Tibial nerve (tissue), 4 donors: ENCODE results near the gene DHRSX. TPM values are rescaled to one million over a fixed set of nuclear protein-coding genes. Genes with fewer than 3 reads are reported as not detected.
"Not testable (repeated sequence)": the region's sequence is repeated elsewhere in the genome, so short reads cannot be mapped to it uniquely, and the experiment has no call there.

ENCODE experiments used
- DNase-seq, 2 donors: peaks; one replicate each; pipeline ENCODE4 v3.0.0-alpha.2; 2019; ENCODE audit warnings: low spot score in 2 of 2
- H3K27ac ChIP-seq, 4 donors: fragments of 200-600 bp; sonication (generic) in 3 of 4; one replicate each; pipeline ENCODE4 v1.5.1; 2017 to 2019; ENCODE audit warnings: mild to moderate bottlenecking in 1 of 4
- H3K27me3 ChIP-seq, 2 donors: fragments of 200-600 bp; sonication (generic) in 1 of 2; one replicate each; pipeline versions ENCODE4 v1.5.1 to v1.6.0; 2017 to 2019
- H3K36me3 ChIP-seq, 3 donors: fragments of 200-600 bp; sonication (generic); one replicate each; pipeline ENCODE4 v1.5.1; 2018 to 2019
- H3K4me1 ChIP-seq, 4 donors: fragments of 200-600 bp; sonication (generic) in 3 of 4; one replicate each; pipeline ENCODE4 v1.5.1; 2017 to 2019
- H3K4me3 ChIP-seq, 4 donors: fragments of 200-600 bp; sonication (generic) in 3 of 4; one replicate each; pipeline ENCODE4 v1.5.1; 2017 to 2019; ENCODE audit warnings: mild to moderate bottlenecking in 1 of 4, moderate library complexity in 1 of 4
- H3K9me3 ChIP-seq, 4 donors: fragments of 200-600 bp; sonication (generic) in 3 of 4; one replicate each; pipeline ENCODE4 v1.5.1; 2017 to 2019
- EP300 ChIP-seq, 2 donors: sonication (generic); formaldehyde crosslinking; IDR thresholded peaks; one replicate each; pipeline ENCODE4 v1.6.1; 2017; ENCODE audit warnings: antibody characterized with exemption in 2 of 2, mild to moderate bottlenecking in 1 of 2
- POLR2A ChIP-seq, 2 donors: fragments of 450-650 bp; IDR thresholded peaks; one replicate each; pipeline ENCODE4 v1.6.1; 2017; ENCODE audit warnings: antibody characterized with exemption in 2 of 2, mild to moderate bottlenecking in 2 of 2, moderate library complexity in 2 of 2
- WGBS, 2 donors: methylation state at CpG; one replicate each; pipeline ENCODE4 v1.1.5; 2018; 5-methylcytosine and 5-hydroxymethylcytosine counted together
- total RNA-seq, 4 donors: library from RNA; depleted of rRNA; stranded (reverse); fragments of >200 nt; gene quantifications; one replicate each; pipeline ENCODE4 v1.1.0, GENCODE V29; 2016
- TF ChIP-seq, protein P1 (sequence below), 5 experiments: fragments of 200-600 bp in 3 of 5; fragments of 450-650 bp in 2 of 5; sonication (generic) in 3 of 5; IDR thresholded peaks; one replicate each; pipeline ENCODE4 v1.5.1; 2016 to 2019; ENCODE audit warnings: antibody characterized with exemption in 5 of 5, mild to moderate bottlenecking in 3 of 5, moderate library complexity in 2 of 5

Gene DHRSX
- total RNA-seq, 4 donors from 2014 or later = 20.3 to 44.3 (median 31.7) TPM

DNA sequence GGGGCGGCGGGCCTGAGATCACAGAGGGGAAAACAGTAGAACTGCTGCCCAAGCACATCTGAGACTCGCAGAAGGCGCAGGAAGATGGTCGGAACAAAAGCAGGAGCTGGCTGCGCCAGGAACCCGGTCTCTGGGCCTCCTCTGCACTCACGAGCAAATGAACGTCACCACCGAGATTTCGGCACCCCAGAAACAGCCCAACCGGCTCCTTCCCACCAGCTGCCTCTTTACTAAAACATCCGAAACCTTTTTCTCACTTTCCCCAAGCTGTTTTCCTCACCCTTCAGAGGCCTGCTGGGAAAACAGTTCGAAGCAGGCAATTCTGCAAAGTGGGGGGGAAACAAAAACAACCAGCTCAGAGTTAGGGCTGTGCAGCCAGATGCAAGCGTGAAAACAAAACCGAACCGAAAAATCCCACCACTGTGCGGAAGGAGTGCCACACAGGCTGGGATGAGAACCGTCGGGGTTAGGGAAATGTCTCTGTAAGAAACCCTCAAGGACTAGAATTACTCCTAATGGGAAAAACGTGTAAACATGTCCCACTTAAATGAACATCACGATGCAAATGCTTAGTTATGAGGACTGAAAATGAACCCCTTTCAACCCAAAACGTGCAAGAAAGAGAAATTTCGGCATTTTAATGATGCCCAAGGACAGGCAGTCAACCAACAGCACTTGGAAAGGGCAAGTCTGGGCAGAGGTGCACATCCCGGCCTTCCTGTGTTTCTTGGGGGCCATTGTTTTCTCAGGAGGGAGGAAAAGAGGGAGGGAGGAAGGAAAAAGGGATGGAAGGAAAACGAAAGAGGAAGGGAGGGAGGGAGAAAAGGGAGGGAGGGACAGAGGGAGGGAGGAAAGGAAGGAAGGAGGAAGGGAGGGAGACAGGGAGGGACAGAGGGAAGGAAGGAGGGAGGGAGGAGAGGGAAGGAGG is 15.8 kb downstream of the DHRSX start:
- H3K27ac ChIP-seq = peak overlapping the region; percentile 70 to 90 (median 80)
- WGBS, 2 donors = 14 to 34% methylated on average over 26 of the region's 26 CpGs
- H3K36me3 ChIP-seq = peaks cover 7 to 36% (median 19%) of the 10 kb centered on the region in 3 donors
- peaks cover 0 to 38% (median 8%) of the 10 kb centered on the region in 4 donors for H3K4me1 ChIP-seq
- H3K27me3 ChIP-seq = no peaks in the 10 kb centered on the region
- TF ChIP-seq EP300 (IDR thresholded peaks at IDR 0.05) = peak in 1 of 2 donors; percentile 21
- TF ChIP-seq, protein P1, sequence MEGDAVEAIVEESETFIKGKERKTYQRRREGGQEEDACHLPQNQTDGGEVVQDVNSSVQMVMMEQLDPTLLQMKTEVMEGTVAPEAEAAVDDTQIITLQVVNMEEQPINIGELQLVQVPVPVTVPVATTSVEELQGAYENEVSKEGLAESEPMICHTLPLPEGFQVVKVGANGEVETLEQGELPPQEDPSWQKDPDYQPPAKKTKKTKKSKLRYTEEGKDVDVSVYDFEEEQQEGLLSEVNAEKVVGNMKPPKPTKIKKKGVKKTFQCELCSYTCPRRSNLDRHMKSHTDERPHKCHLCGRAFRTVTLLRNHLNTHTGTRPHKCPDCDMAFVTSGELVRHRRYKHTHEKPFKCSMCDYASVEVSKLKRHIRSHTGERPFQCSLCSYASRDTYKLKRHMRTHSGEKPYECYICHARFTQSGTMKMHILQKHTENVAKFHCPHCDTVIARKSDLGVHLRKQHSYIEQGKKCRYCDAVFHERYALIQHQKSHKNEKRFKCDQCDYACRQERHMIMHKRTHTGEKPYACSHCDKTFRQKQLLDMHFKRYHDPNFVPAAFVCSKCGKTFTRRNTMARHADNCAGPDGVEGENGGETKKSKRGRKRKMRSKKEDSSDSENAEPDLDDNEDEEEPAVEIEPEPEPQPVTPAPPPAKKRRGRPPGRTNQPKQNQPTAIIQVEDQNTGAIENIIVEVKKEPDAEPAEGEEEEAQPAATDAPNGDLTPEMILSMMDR (IDR thresholded peaks at IDR 0.05) = no peak
- DNase-seq = peak in 1 of 2 donors; percentile 32
- H3K4me3 ChIP-seq = peak overlapping the region; percentile 14 to 36 (median 30)
- H3K9me3 ChIP-seq = no peaks in the 10 kb centered on the region

GRCh38 chrX:2484256-2484655 is 16.5 kb downstream of the DHRSX start:
- no peaks in the 10 kb centered on the region for H3K27me3 ChIP-seq
- H3K36me3 ChIP-seq = peaks cover under 1 to 31% (median 12%) of the 10 kb centered on the region in 3 donors
- H3K4me1 ChIP-seq = peaks cover 0 to 38% (median 8%) of the 10 kb centered on the region in 4 donors
- peak overlapping the region; percentile 14 to 36 (median 30) for H3K4me3 ChIP-seq
- TF ChIP-seq POLR2A (IDR thresholded peaks at IDR 0.05) = no peak
- TF ChIP-seq EP300 (IDR thresholded peaks at IDR 0.05) = no peak
- TF ChIP-seq, protein P1 (IDR thresholded peaks at IDR 0.05) = no peak
- 14 to 27% methylated on average over 12 of the region's 12 CpGs for WGBS, 2 donors
- H3K9me3 ChIP-seq = no peaks in the 10 kb centered on the region
- no peak for DNase-seq
- H3K27ac ChIP-seq = peak overlapping the region; percentile 70 to 90 (median 80)

DNA sequence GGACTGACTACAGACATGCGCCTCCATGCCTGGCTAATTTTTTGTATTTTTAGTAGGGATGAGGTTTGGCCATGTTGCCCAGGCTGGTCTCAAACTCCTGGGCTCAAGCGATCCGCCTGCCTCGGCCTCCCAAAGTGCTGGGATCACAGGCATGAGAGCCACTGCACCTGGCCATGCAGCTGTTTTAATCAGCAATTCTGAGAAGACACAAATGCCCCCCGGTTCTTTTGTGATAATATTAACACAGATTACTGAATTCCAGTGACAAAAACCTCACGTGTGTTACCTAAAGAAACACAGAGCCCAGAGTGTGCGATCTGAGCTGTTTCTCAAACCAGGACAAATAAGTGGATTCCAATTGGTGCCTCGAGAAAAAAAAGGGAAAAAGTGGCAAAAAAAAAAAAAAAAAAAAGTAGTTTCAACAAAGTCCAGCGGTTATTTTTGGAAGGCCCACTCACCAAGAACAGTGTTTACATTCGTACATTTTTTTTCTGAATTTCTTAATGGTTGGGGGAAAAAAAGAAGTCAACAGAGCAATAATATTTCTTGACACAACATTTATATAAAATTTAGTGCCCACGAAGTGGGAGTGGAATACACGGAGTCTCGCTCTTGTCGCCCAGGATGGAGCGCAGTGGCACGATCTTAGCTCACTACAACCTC is 17.2 kb downstream of the DHRSX start:
- peak overlapping the region in 3 of 4 donors; percentile 70 to 90 (median 89) for H3K27ac ChIP-seq
- DNase-seq = no peak
- no peak for TF ChIP-seq EP300 (IDR thresholded peaks at IDR 0.05)
- TF ChIP-seq POLR2A (IDR thresholded peaks at IDR 0.05) = no peak
- TF ChIP-seq, protein P1 (IDR thresholded peaks at IDR 0.05) = no peak
- no peaks in the 10 kb centered on the region for H3K27me3 ChIP-seq
- H3K4me1 ChIP-seq = peaks cover 0 to 38% (median 8%) of the 10 kb centered on the region in 4 donors
- peaks cover 0 to 23% (median 4%) of the 10 kb centered on the region in 3 donors for H3K36me3 ChIP-seq
- no peaks in the 10 kb centered on the region for H3K9me3 ChIP-seq
- WGBS, 2 donors = 73 to 80% methylated on average over 16 of the region's 16 CpGs
- H3K4me3 ChIP-seq = no peak overlapping the region

DNA sequence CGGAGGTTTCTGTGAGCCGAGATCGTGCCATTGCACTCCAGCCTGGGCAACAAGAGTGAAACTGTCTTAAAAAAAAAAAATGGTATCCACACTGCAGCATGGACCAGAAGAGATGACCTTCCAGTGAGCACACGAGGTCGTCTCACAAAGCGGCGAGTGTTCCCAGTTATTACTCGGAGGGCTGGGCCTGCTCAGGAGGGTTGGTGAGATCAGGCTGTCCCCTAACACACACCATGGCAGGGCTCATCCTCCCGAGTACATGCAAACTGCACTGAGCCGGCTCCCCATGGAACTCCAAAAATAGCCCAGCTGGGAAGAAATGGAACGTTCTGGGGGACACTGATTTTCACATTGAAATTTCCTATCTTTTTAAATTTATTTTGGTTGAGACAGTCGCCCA is 19.2 kb downstream of the DHRSX start:
- 55 to 70% methylated on average over 11 to 12 of the region's 12 CpGs for WGBS, 2 donors
- not testable (repeated sequence) for DNase-seq, H3K9me3 ChIP-seq, H3K27ac ChIP-seq, H3K36me3 ChIP-seq, H3K27me3 ChIP-seq, H3K4me3 ChIP-seq
- H3K4me1 ChIP-seq = peaks cover 0 to 36% (median 8%) of the 10 kb centered on the region in 4 donors

GRCh38 chrX:2479982-2480381 is 20.8 kb downstream of the DHRSX start:
- not testable (repeated sequence) for H3K27me3 ChIP-seq, H3K9me3 ChIP-seq, H3K27ac ChIP-seq, DNase-seq, H3K4me3 ChIP-seq, H3K36me3 ChIP-seq
- H3K4me1 ChIP-seq = peaks cover 0 to 26% (median 4%) of the 10 kb centered on the region in 4 donors
- 80 to 97% methylated on average over 5 of the region's 5 CpGs for WGBS, 2 donors

GRCh38 chrX:2479420-2479780 is 21.4 kb downstream of the DHRSX start:
- WGBS, 2 donors = 95 to 99% methylated on average over 15 of the region's 15 CpGs
- Histone ChIP-seq H3K4me3 (no peak overlapping the region), H3K27me3 (no peaks in the 10 kb centered on the region), H3K36me3 (peaks cover 0 to 3% (median 0%) of the 10 kb centered on the region in 3 donors), H3K27ac (no peak overlapping the region), H3K4me1 (peaks cover 0 to 25% (median 4%) of the 10 kb centered on the region in 4 donors), H3K9me3 (no peaks in the 10 kb centered on the region)
- no peak for DNase-seq
- no peak for TF ChIP-seq EP300 (IDR thresholded peaks at IDR 0.05)
- TF ChIP-seq POLR2A (IDR thresholded peaks at IDR 0.05) = no peak
- TF ChIP-seq, protein P1 (IDR thresholded peaks at IDR 0.05) = no peak
